ENCODE data around the gene IPPK.

Gene IPPK

GRCh38 chr9:92686954-92687353, 17.0 kb upstream of the IPPK start:
- DNase-seq (ENCODE audit: low spot score) = no peak

GRCh38 chr9:92685022-92685421, 15.1 kb upstream of the IPPK start:
- DNase-seq (ENCODE audit: low spot score) = no peak

- DNase-seq (ENCODE audit: low spot score) = no peak
Measured at GRCh38 chr9:92682269-92682668, 12.3 kb upstream of the IPPK start.

- DNase-seq (ENCODE audit: low spot score) = no peak
Measured at GRCh38 chr9:92680166-92681119, 10.5 kb upstream of the IPPK start.

- no peak for DNase-seq (ENCODE audit: low spot score)
Measured at GRCh38 chr9:92679413-92680165, 9.7 kb upstream of the IPPK start.

- no peak for DNase-seq (ENCODE audit: low spot score)
Measured at GRCh38 chr9:92671323-92671722, 1.4 kb upstream of the IPPK start.

- DNase-seq (ENCODE audit: low spot score) = no peak
Measured at GRCh38 chr9:92669527-92669889, 423 bp downstream of the IPPK start.

- DNase-seq (ENCODE audit: low spot score) = no peak
Measured at GRCh38 chr9:92668746-92669526, 995 bp downstream of the IPPK start.

- DNase-seq (ENCODE audit: low spot score) = no peak
Measured at GRCh38 chr9:92666912-92667532, 2.9 kb downstream of the IPPK start.

- DNase-seq (ENCODE audit: low spot score) = no peak
Measured at GRCh38 chr9:92666236-92666635, 3.7 kb downstream of the IPPK start.

GRCh38 chr9:92665836-92666235, 4.1 kb downstream of the IPPK start:
- DNase-seq (ENCODE audit: low spot score) = no peak

GRCh38 chr9:92664394-92665152, 5.4 kb downstream of the IPPK start:
- peak; percentile 60 for DNase-seq (ENCODE audit: low spot score)

GRCh38 chr9:92663951-92664350, 6.0 kb downstream of the IPPK start:
- no peak for DNase-seq (ENCODE audit: low spot score)

GRCh38 chr9:92663126-92663525, 6.8 kb downstream of the IPPK start:
- no peak for DNase-seq (ENCODE audit: low spot score)

- DNase-seq (ENCODE audit: low spot score) = no peak
Measured at GRCh38 chr9:92661743-92662142, 8.2 kb downstream of the IPPK start.

- DNase-seq (ENCODE audit: low spot score) = no peak
Measured at GRCh38 chr9:92661127-92661526, 8.8 kb downstream of the IPPK start.

- peak; percentile 68 for DNase-seq (ENCODE audit: low spot score)
Measured at GRCh38 chr9:92660266-92660665, 9.7 kb downstream of the IPPK start.

- DNase-seq (ENCODE audit: low spot score) = no peak
Measured at GRCh38 chr9:92659601-92660000, 10.3 kb downstream of the IPPK start.

GRCh38 chr9:92658611-92659010, 11.3 kb downstream of the IPPK start:
- no peak for DNase-seq (ENCODE audit: low spot score)

- no peak for DNase-seq (ENCODE audit: low spot score)
Measured at GRCh38 chr9:92658176-92658575, 11.8 kb downstream of the IPPK start.

Measured in globus pallidus (tissue), 1 donor.